IMR-90 (cell line): Measurements from ENCODE around the gene RAB40A.

Experiments used
- BHLHE40 ChIP-seq: fragments of 150-350 bp; IDR thresholded peaks from 2 replicates; pipeline ENCODE4 v1.6.1; 2016; ENCODE audit warnings: mild to moderate bottlenecking, low read depth, low read length
- CEBPB ChIP-seq: IDR thresholded peaks from 2 replicates; pipeline ENCODE4 v1.6.1; 2012; ENCODE audit warnings: low read depth, low read length, improper control_type of control experiment
- CTCF ChIP-seq: conservative IDR thresholded peaks from 2 replicates; pipeline ENCODE4 v1.5.1; 2012; ENCODE audit warnings: mild to moderate bottlenecking, low read depth, low read length, improper control_type of control experiment
- ELK1 ChIP-seq: fragments of 150-350 bp; IDR thresholded peaks from 2 replicates; pipeline ENCODE4 v1.6.1; 2016; ENCODE audit warnings: low read depth, mild to moderate bottlenecking, low read length, moderate library complexity, borderline replicate concordance
- MAFK ChIP-seq: IDR thresholded peaks from 2 replicates; pipeline ENCODE4 v1.6.1; 2012; ENCODE audit warnings: low read depth, low read length, improper control_type of control experiment
- MXI1 ChIP-seq: IDR thresholded peaks from 2 replicates; pipeline ENCODE4 v1.6.1; 2012; ENCODE audit warnings: low read depth, mild to moderate bottlenecking, low read length, moderate library complexity, borderline replicate concordance
- POLR2A ChIP-seq: IDR thresholded peaks from 2 replicates; pipeline ENCODE4 v1.6.1; 2012; ENCODE audit warnings: mild to moderate bottlenecking, low read depth, low read length
- RAD21 ChIP-seq: IDR thresholded peaks from 2 replicates; pipeline ENCODE4 v1.6.1; 2012; ENCODE audit warnings: low read length, improper control_type of control experiment
- RCOR1 ChIP-seq: IDR thresholded peaks from 2 replicates; pipeline ENCODE4 v1.6.1; 2012; ENCODE audit warnings: mild to moderate bottlenecking, low read length, improper control_type of control experiment; ENCODE audit not compliant: insufficient replicate concordance
- RFX5 ChIP-seq: IDR thresholded peaks from 2 replicates; pipeline ENCODE4 v1.8.0; 2012; ENCODE audit warnings: low read depth, mild to moderate bottlenecking, low read length, moderate library complexity
- SMC3 ChIP-seq: fragments of 150-350 bp; IDR thresholded peaks from 2 replicates; pipeline ENCODE4 v1.6.1; 2016; ENCODE audit warnings: low read depth, mild to moderate bottlenecking, antibody characterized with exemption, low read length, moderate library complexity
- USF2 ChIP-seq: fragments of 150-350 bp; IDR thresholded peaks from 2 replicates; pipeline ENCODE4 v1.6.1; 2017; ENCODE audit warnings: mild to moderate bottlenecking, antibody characterized with exemption, low read length, low read depth

- no peak for TF ChIP-seq CTCF
- no peak for TF ChIP-seq POLR2A
- no peak for TF ChIP-seq RFX5
- no peak for TF ChIP-seq MAFK
- TF ChIP-seq RCOR1, result no peak
- no peak for TF ChIP-seq MXI1
- no peak for TF ChIP-seq RAD21
- no peak for TF ChIP-seq CEBPB
- no peak for TF ChIP-seq ELK1
- no peak for TF ChIP-seq USF2
- TF ChIP-seq BHLHE40, result no peak
- no peak for TF ChIP-seq SMC3
These were observed at the start of gene RAB40A for GRCh38 chrX:103519389-103519788.
